H1 (cell line): ENCODE results near the gene THOC6. TPM values are rescaled to one million over a fixed set of nuclear protein-coding genes. Genes with fewer than 3 reads are reported as not detected.

ENCODE experiments used
- CTCF ChIA-PET: fragments of 300-600 bp; sonication (Branson Sonifier 250); formaldehyde crosslinking; loops from one replicate; lab custom pipeline; 2021; ENCODE audit not compliant: partially characterized antibody; lab: Charles Lee
- POLR2A ChIA-PET: fragments of 300-600 bp; sonication (Branson Sonifier 250); formaldehyde crosslinking; loops from one replicate; lab custom pipeline; 2021; ENCODE audit warnings: inconsistent platforms; ENCODE audit not compliant: partially characterized antibody; lab: Charles Lee
- DNase-seq, 2 experiments: peaks; one replicate each; pipeline versions ENCODE4 v3.0.0 to v3.0.0-alpha.2; 2010 to 2022; ENCODE audit warnings: low spot score in 2 of 2, low read depth in 1 of 2, mixed read lengths in 1 of 2
- FAIRE-seq: peaks from 2 replicates; lab custom pipeline; 2011; peaks lifted over from hg19 to GRCh38; lab: Jason Lieb, UNC
- H2AFZ ChIP-seq: 2 replicates; pipeline ENCODE4 v1.8.1; 2012; ENCODE audit warnings: low read length, inconsistent platforms
- H2AK5ac ChIP-seq: 2 replicates; pipeline ENCODE4 v1.6.1; 2013; ENCODE audit warnings: low read depth, low read length
- H2BK120ac ChIP-seq: replicated peaks from 2 replicates; pipeline ENCODE3; 2013; ENCODE audit warnings: low read depth, low read length, inconsistent platforms
- H2BK12ac ChIP-seq: 2 replicates; pipeline ENCODE4 v1.6.1; 2013; ENCODE audit warnings: low read depth, low read length
- H2BK15ac ChIP-seq: 2 replicates; pipeline ENCODE4 v1.6.1; 2013; ENCODE audit warnings: low read length
- H2BK20ac ChIP-seq: 2 replicates; pipeline ENCODE4 v1.6.1; 2013; ENCODE audit warnings: low read length
- H2BK5ac ChIP-seq: 2 replicates; pipeline ENCODE4 v1.6.1; 2013; ENCODE audit warnings: low read depth, low read length
- H3K14ac ChIP-seq: 2 replicates; pipeline ENCODE4 v1.6.1; 2013; ENCODE audit warnings: inconsistent platforms; ENCODE audit not compliant: insufficient read length
- H3K18ac ChIP-seq: 2 replicates; pipeline ENCODE4 v1.6.1; 2013; ENCODE audit warnings: low read length; ENCODE audit errors: extremely low read depth
- H3K23ac ChIP-seq: 2 replicates; pipeline ENCODE4 v1.6.1; 2013; ENCODE audit warnings: inconsistent platforms; ENCODE audit not compliant: insufficient read length
- H3K23me2 ChIP-seq: 2 replicates; pipeline ENCODE4 v1.6.1; 2013; ENCODE audit warnings: low read depth, low read length
- H3K27ac ChIP-seq: 2 replicates; pipeline ENCODE4 v1.6.1; 2011; ENCODE audit warnings: low read depth, low read length, inconsistent platforms
- H3K27me3 ChIP-seq, 4 experiments: replicated peaks in 1 of 4; 1 replicate in 1 of 4; 2 replicates in 3 of 4; pipeline versions ENCODE4 v1.6.1 to v1.8.1; 2011 to 2013; ENCODE audit warnings: low read length in 3 of 4, mild to moderate bottlenecking in 3 of 4, inconsistent platforms in 2 of 4, mixed read lengths in 2 of 4, moderate library complexity in 1 of 4; ENCODE audit not compliant: control insufficient read depth in 3 of 4, insufficient read depth in 3 of 4; ENCODE audit errors: extremely low read depth in 1 of 4
- H3K36me3 ChIP-seq, 4 experiments: 2 replicates each; pipeline versions ENCODE4 v1.6.1 to v1.8.1; 2011 to 2013; ENCODE audit warnings: mild to moderate bottlenecking in 4 of 4, low read length in 3 of 4, moderate library complexity in 2 of 4, control low read depth in 1 of 4, inconsistent platforms in 1 of 4; ENCODE audit not compliant: insufficient read depth in 4 of 4, control insufficient read depth in 2 of 4
- H3K4ac ChIP-seq: replicated peaks from 2 replicates; pipeline ENCODE3; 2013; ENCODE audit warnings: low read length, low read depth, mixed read lengths, inconsistent platforms; ENCODE audit not compliant: insufficient read length
- H3K4me1 ChIP-seq, 4 experiments: replicated peaks in 1 of 4; 1 replicate in 1 of 4; 2 replicates in 3 of 4; pipeline versions ENCODE4 v1.6.1 to v1.8.1; 2011 to 2013; ENCODE audit warnings: low read length in 3 of 4, inconsistent platforms in 2 of 4, mixed read lengths in 1 of 4; ENCODE audit not compliant: insufficient read depth in 4 of 4, control insufficient read depth in 3 of 4
- H3K4me2 ChIP-seq, 2 experiments: 2 replicates each; pipeline versions ENCODE4 v1.6.1 to v1.8.1; 2011 to 2013; ENCODE audit warnings: low read depth in 2 of 2, low read length in 2 of 2, control low read depth in 1 of 2, inconsistent platforms in 1 of 2, mild to moderate bottlenecking in 1 of 2; ENCODE audit not compliant: insufficient read depth in 1 of 2
- H3K4me3 ChIP-seq, 4 experiments: fragments of 200-600, 300-600 bp in 1 of 4; sonication (generic), shearing (Covaris generic), sonication (Bioruptor Twin) in 1 of 4; 2 replicates each; pipeline versions ENCODE4 v1.5.1 to v1.8.1; 2011 to 2016; ENCODE audit warnings: low read length in 4 of 4, low read depth in 3 of 4, control low read depth in 2 of 4, inconsistent platforms in 2 of 4, mild to moderate bottlenecking in 2 of 4, mixed read lengths in 1 of 4, moderate library complexity in 1 of 4; ENCODE audit not compliant: insufficient read depth in 2 of 4; ENCODE audit errors: extremely low read depth in 1 of 4
- H3K56ac ChIP-seq: replicated peaks from 2 replicates; pipeline ENCODE3; 2013; ENCODE audit warnings: low read depth, mild to moderate bottlenecking, mixed read lengths, low read length, inconsistent platforms; ENCODE audit not compliant: insufficient read length
- H3K79me1 ChIP-seq: 2 replicates; pipeline ENCODE4 v1.6.1; 2013; ENCODE audit warnings: low read depth, low read length, control low read depth
- H3K79me2 ChIP-seq, 2 experiments: 2 replicates each; pipeline versions ENCODE4 v1.6.1 to v1.8.1; 2012 to 2013; ENCODE audit warnings: low read length in 2 of 2, mild to moderate bottlenecking in 2 of 2, inconsistent platforms in 1 of 2; ENCODE audit not compliant: insufficient read depth in 2 of 2, control insufficient read depth in 1 of 2
- H3K9ac ChIP-seq, 4 experiments: replicated peaks in 1 of 4; 1 replicate in 1 of 4; 2 replicates in 3 of 4; pipeline versions ENCODE4 v1.6.1 to v1.8.1; 2011 to 2013; ENCODE audit warnings: low read depth in 3 of 4, low read length in 3 of 4, control low read depth in 2 of 4, mild to moderate bottlenecking in 2 of 4, moderate library complexity in 2 of 4, inconsistent platforms in 1 of 4; ENCODE audit errors: extremely low read depth in 1 of 4
- H3K9me3 ChIP-seq, 2 experiments: 2 replicates each; pipeline versions ENCODE4 v1.6.1 to v1.8.1; 2012 to 2013; ENCODE audit warnings: mild to moderate bottlenecking in 2 of 2, moderate library complexity in 2 of 2, control low read depth in 1 of 2, inconsistent platforms in 1 of 2, low read depth in 1 of 2, low read length in 1 of 2, mixed read lengths in 1 of 2; ENCODE audit not compliant: insufficient read depth in 2 of 2
- H4K20me1 ChIP-seq, 2 experiments: replicated peaks in 1 of 2; 2 replicates each; pipeline versions ENCODE3 to v1.8.1; 2011 to 2013; ENCODE audit warnings: inconsistent platforms in 2 of 2, low read length in 2 of 2, mild to moderate bottlenecking in 1 of 2; ENCODE audit not compliant: insufficient read depth in 2 of 2, control insufficient read depth in 1 of 2
- H4K5ac ChIP-seq: 2 replicates; pipeline ENCODE4 v1.6.1; 2013; ENCODE audit warnings: low read length, low read depth, mixed read lengths, inconsistent platforms; ENCODE audit not compliant: insufficient read length
- H4K8ac ChIP-seq: 2 replicates; pipeline ENCODE4 v1.8.0; 2013; ENCODE audit warnings: mild to moderate bottlenecking, moderate library complexity, low read length, inconsistent platforms; ENCODE audit not compliant: insufficient read depth; ENCODE audit errors: extremely low read depth
- H4K91ac ChIP-seq: replicated peaks from 2 replicates; pipeline ENCODE3; 2013; ENCODE audit warnings: low read length, mixed read lengths, inconsistent platforms; ENCODE audit not compliant: insufficient read length
- ATF2 ChIP-seq: IDR thresholded peaks from 2 replicates; pipeline ENCODE4 v1.6.1; 2012; ENCODE audit warnings: low read length, inconsistent platforms
- ATF3 ChIP-seq: IDR thresholded peaks from 2 replicates; pipeline ENCODE4 v1.6.1; 2011; ENCODE audit warnings: low read depth, mild to moderate bottlenecking, low read length; ENCODE audit not compliant: insufficient read depth
- BACH1 ChIP-seq: IDR thresholded peaks from 2 replicates; pipeline ENCODE4 v1.6.1; 2012; ENCODE audit warnings: low read length, improper control_type of control experiment
- CBX8 ChIP-seq: fragments of 300-800, 300-1000 bp; sonication (generic); IDR thresholded peaks from 2 replicates; pipeline ENCODE4 v1.7.1; 2016; ENCODE audit warnings: low read depth, low read length, borderline replicate concordance
- E2F6 ChIP-seq: IDR thresholded peaks from 2 replicates; pipeline ENCODE4 v1.6.1; 2012; ENCODE audit warnings: inconsistent platforms
- KDM1A ChIP-seq: fragments of 200-600, 300-600 bp; sonication (generic); IDR thresholded peaks from 2 replicates; pipeline ENCODE4 v1.7.1; 2016; ENCODE audit warnings: mild to moderate bottlenecking, low read length, borderline replicate concordance
- KDM4A ChIP-seq: IDR thresholded peaks from one replicate; pipeline ENCODE4 v1.7.1; 2012; ENCODE audit warnings: low read depth, mild to moderate bottlenecking, moderate library complexity, low read length, inconsistent platforms; ENCODE audit not compliant: severe bottlenecking
- SIX5 ChIP-seq: IDR thresholded peaks from 2 replicates; pipeline ENCODE4 v1.6.1; 2011; ENCODE audit warnings: mild to moderate bottlenecking, low read depth, low read length
- SP4 ChIP-seq: IDR thresholded peaks from 2 replicates; pipeline ENCODE4 v1.6.1; 2012; ENCODE audit warnings: low read length, inconsistent platforms
- ZNF274 ChIP-seq: IDR thresholded peaks from 2 replicates; pipeline ENCODE4 v1.7.0; 2012; ENCODE audit warnings: low read length, borderline replicate concordance; ENCODE audit errors: extremely low read depth
- WGBS, 2 experiments: shearing (Covaris generic) in 1 of 2; methylation state at CpG; one replicate each; pipeline versions ENCODE4 v1.1.6 to v1.1.7; 2013 to 2015; ENCODE audit warnings: low lambda C conversion rate in 2 of 2, mixed read lengths in 2 of 2, inconsistent platforms in 1 of 2, low coverage in 1 of 2, missing lambda C conversion rate in 1 of 2; ENCODE audit not compliant: insufficient replicate concordance in 2 of 2, insufficient coverage in 1 of 2, insufficient read length in 1 of 2; ENCODE audit errors: extremely low coverage in 1 of 2, missing lambda C conversion rate in 1 of 2; 5-methylcytosine and 5-hydroxymethylcytosine counted together
- polyA plus RNA-seq, 7 experiments: library from polyadenylated mRNA; depleted of rRNA in 3 of 7; stranded (reverse) in 5 of 7; unstranded in 2 of 7; fragments of >200 nt in 5 of 7; fragments of 200-250 nt in 2 of 7; gene quantifications; 1 replicate in 5 of 7; 2 replicates in 1 of 7; 4 replicates in 1 of 7; pipeline versions ENCODE4 v1.2.1 to v1.2.3, GENCODE V29; 2011 to 2013; ENCODE audit warnings: missing spikeins in 2 of 7, mixed read lengths in 2 of 7
- total RNA-seq: library from RNA; stranded (reverse); fragmentation: NEBNext Ultra II Directional; extraction: Animal tissue kit (Norgen Biotek cat#: 25700); gene quantifications from 2 replicates; pipeline ENCODE4 v1.2.1, GENCODE V29; 2021

Gene THOC6
- total and polyA plus RNA-seq, 2 of the 8 experiments (the other 6 are each of a cell fraction or from before 2014, with no cell fraction given) = 78.5 to 111 TPM

- Histone ChIP-seq H2AFZ (no peak within 1 kb of the TSS), H4K5ac (peak within 1 kb of the TSS; percentile 88), H3K23me2 (peaks cover 28% of the 10 kb centered on the region), H2BK120ac (no peak within 1 kb of the TSS), H2BK12ac (peak within 1 kb of the TSS; percentile 50), H3K27me3 (no peaks in the 10 kb centered on the region), H3K23ac (no peak within 1 kb of the TSS), H2BK20ac (no peak within 1 kb of the TSS), H3K4me1 (peaks cover 5 to 29% (median 24%) of the 10 kb centered on the region in 4 experiments), H2AK5ac (peak within 1 kb of the TSS; percentile 88; the same call in 1 of the 2 replicates), H2BK15ac (no peak within 1 kb of the TSS), H4K20me1 (peaks cover 13 to 20% of the 10 kb centered on the region in 2 experiments), H3K9ac (peak within 1 kb of the TSS; percentile 60 to 92 (median 89)), H4K91ac (peak within 1 kb of the TSS; percentile 96), H3K27ac (peak within 1 kb of the TSS; percentile 83), H3K4ac (peak within 1 kb of the TSS; percentile 99), H4K8ac (peak within 1 kb of the TSS; percentile 80), H3K56ac (peak within 1 kb of the TSS; percentile 43), H3K36me3 (peaks cover 6 to 14% (median 9%) of the 10 kb centered on the region in 4 experiments; a peak in 6 of 8 replicates), H3K18ac (peak within 1 kb of the TSS; percentile 98), H2BK5ac (peak within 1 kb of the TSS; percentile 94), H3K14ac (peak within 1 kb of the TSS; percentile 37), H3K9me3 (no peaks in the 10 kb centered on the region), H3K4me2 (peak within 1 kb of the TSS; percentile 83 to 88), H3K79me2 (peaks cover 11 to 27% of the 10 kb centered on the region in 2 experiments), H3K4me3 (peak within 1 kb of the TSS; percentile 74 to 97 (median 94)), H3K79me1 (peaks cover 6% of the 10 kb centered on the region; the same call in 1 of the 2 replicates)
- ChIA-PET CTCF (interaction anchor here (0.8 to 23.8 kb wide), 7 partner anchors 11 to 94 kb away, joined by 3 to 639 read pairs (median 8); partner anchors contain the start of genes CLDN9 and PAQR4), POLR2A (interaction anchor here (1.0 to 35.7 kb wide), 15 partner anchors 3 to 263 kb away, joined by 3 to 1808 read pairs (median 12); partner anchors contain the start of genes BICDL2, CLDN6, CLDN9 and HCFC1R1)
- FAIRE-seq (no peak), DNase-seq (peak in 1 of 2 experiments; percentile 85)
- WGBS, 2 experiments = 0% methylated on average over 8 of the region's 49 CpGs; no CpG with 5 or more reads in 1 of the 2 experiments
- TF ChIP-seq CBX8 (no peak), SIX5 (no peak), E2F6 (no peak), ATF3 (no peak), KDM1A (no peak), BACH1 (no peak), ATF2 (no peak), SP4 (no peak), ZNF274 (no peak), KDM4A (no peak)
Measured at GRCh38 chr16:3020247-3020603, 3.6 kb upstream of the THOC6 start, which contains the start of gene TNFRSF12A. Gene TNFRSF12A, plus strand, starts transcription at chr16:3020368. Its CDS starts 30 bp downstream, at chr16:3020398.
